Measurements from ENCODE around the gene SLC6A6. TPM values are rescaled to one million over a fixed set of nuclear protein-coding genes. Genes with fewer than 3 reads are reported as not detected.

SLC6A6 gene
- polyA plus RNA-seq, 1 donor (not counting 4 experiments of a cell fraction or from before 2014, with no cell fraction given): 8.3 TPM

GRCh38 chr3:14369675-14370669, 32.4 kb upstream of the SLC6A6 start:
- H2AFZ ChIP-seq (ENCODE audit: control insufficient read depth, low read length): no peak overlapping the region
- dilution Hi-C loops (cut with MboI; ENCODE audit: extremely low pct_ligation_motif_present, low sequenced_read_pairs): no loop called here
- H3K27me3 ChIP-seq (ENCODE audit: control insufficient read depth, extremely low read depth, insufficient read depth, low read length): peaks cover 34% of the 10 kb centered on the region
- no peaks in the 10 kb centered on the region for H3K79me2 ChIP-seq (ENCODE audit: control insufficient read depth, insufficient read depth, low read length)
- DNase-seq (ENCODE audit: low read depth, low spot score) (no peak), FAIRE-seq (no peak)
- no peak overlapping the region for H3K9ac ChIP-seq (ENCODE audit: control insufficient read depth, extremely low read depth, insufficient read depth, low read length)
- peak overlapping the region; percentile 29 for H3K4me2 ChIP-seq (ENCODE audit: control insufficient read depth, extremely low read depth, insufficient read depth, low read depth, low read length)
- H3K9me1 ChIP-seq (ENCODE audit: control insufficient read depth, extremely low read depth, insufficient read depth, low read length): no peaks in the 10 kb centered on the region
- H3K27ac ChIP-seq (ENCODE audit: control insufficient read depth, insufficient read depth, low read length): no peak overlapping the region
- H3K4me1 ChIP-seq (ENCODE audit: control insufficient read depth, extremely low read depth, insufficient read depth, low read length): peaks cover 45% of the 10 kb centered on the region
- H3K9me3 ChIP-seq (ENCODE audit: control insufficient read depth, low read depth, low read length): no peaks in the 10 kb centered on the region
- H4K20me1 ChIP-seq (ENCODE audit: control insufficient read depth, extremely low read depth, insufficient read depth, low read length): no peaks in the 10 kb centered on the region
- H3K4me3 ChIP-seq (ENCODE audit: control insufficient read depth in 2 of 3, extremely low read depth in 1 of 3, insufficient read depth in 2 of 3, low read depth in 1 of 3, low read length in 3 of 3): no peak overlapping the region
- H3K36me3 ChIP-seq (ENCODE audit: control insufficient read depth in 2 of 2, extremely low read depth in 1 of 2, insufficient read depth in 2 of 2, low read length in 2 of 2): no peaks in the 10 kb centered on the region
- no peak for TF ChIP-seq EZH2 (IDR thresholded peaks at IDR 0.05; ENCODE audit: low read length)
- TF ChIP-seq CTCF (optimal IDR thresholded peaks at IDR 0.05 in 1 of 3, IDR thresholded peaks at IDR 0.05 in 1 of 3, conservative IDR thresholded peaks at IDR 0.05 in 1 of 3; ENCODE audit: extremely low read depth in 1 of 3, insufficient read depth in 2 of 3, low read length in 3 of 3): peak in 2 of 3 experiments; percentile 22 to 50

GRCh38 chr3:14370720-14371572, 31.5 kb upstream of the SLC6A6 start:
- dilution Hi-C loops (cut with MboI; ENCODE audit: extremely low pct_ligation_motif_present, low sequenced_read_pairs): no loop called here
- Histone ChIP-seq H3K9ac (ENCODE audit: control insufficient read depth, extremely low read depth, insufficient read depth, low read length) (no peak overlapping the region), H3K4me1 (ENCODE audit: control insufficient read depth, extremely low read depth, insufficient read depth, low read length) (peaks cover 45% of the 10 kb centered on the region), H3K27me3 (ENCODE audit: control insufficient read depth, extremely low read depth, insufficient read depth, low read length) (peaks cover 32% of the 10 kb centered on the region), H3K4me2 (ENCODE audit: control insufficient read depth, extremely low read depth, insufficient read depth, low read depth, low read length) (no peak overlapping the region), H3K9me1 (ENCODE audit: control insufficient read depth, extremely low read depth, insufficient read depth, low read length) (no peaks in the 10 kb centered on the region), H4K20me1 (ENCODE audit: control insufficient read depth, extremely low read depth, insufficient read depth, low read length) (no peaks in the 10 kb centered on the region), H3K4me3 (ENCODE audit: control insufficient read depth in 2 of 3, extremely low read depth in 1 of 3, insufficient read depth in 2 of 3, low read depth in 1 of 3, low read length in 3 of 3) (no peak overlapping the region), H3K79me2 (ENCODE audit: control insufficient read depth, insufficient read depth, low read length) (no peaks in the 10 kb centered on the region), H3K9me3 (ENCODE audit: control insufficient read depth, low read depth, low read length) (no peaks in the 10 kb centered on the region), H2AFZ (ENCODE audit: control insufficient read depth, low read length) (no peak overlapping the region), H3K36me3 (ENCODE audit: control insufficient read depth in 2 of 2, extremely low read depth in 1 of 2, insufficient read depth in 2 of 2, low read length in 2 of 2) (no peaks in the 10 kb centered on the region), H3K27ac (ENCODE audit: control insufficient read depth, insufficient read depth, low read length) (no peak overlapping the region)
- DNase-seq (ENCODE audit: low read depth, low spot score) (no peak), FAIRE-seq (no peak)
- TF ChIP-seq CTCF (optimal IDR thresholded peaks at IDR 0.05 in 1 of 3, IDR thresholded peaks at IDR 0.05 in 1 of 3, conservative IDR thresholded peaks at IDR 0.05 in 1 of 3; ENCODE audit: extremely low read depth in 1 of 3, insufficient read depth in 2 of 3, low read length in 3 of 3) (no peak), EZH2 (IDR thresholded peaks at IDR 0.05; ENCODE audit: low read length) (no peak)
